Right lobe of liver (tissue), 4 donors: ENCODE data around the gene C6orf52.

Experiments used
- POLR2A ChIP-seq: fragments of 450-650 bp; IDR thresholded peaks from one replicate; pipeline ENCODE4 v1.6.1; 2017; ENCODE audit warnings: antibody characterized with exemption, mild to moderate bottlenecking
- TF ChIP-seq, protein P1 (sequence below), 4 donors: fragments of 200-600 bp in 3 of 4; fragments of 450-650 bp in 1 of 4; IDR thresholded peaks; one replicate each; pipeline versions ENCODE4 v1.5.1 to v1.8.0; 2016 to 2022; ENCODE audit warnings: antibody characterized with exemption in 4 of 4, mild to moderate bottlenecking in 2 of 4
- donor health status: DM: no; HTN: no; CAD: no.
- donor health status: DM: no; HTN: no; CAD: no.
- donor health status: DM: no; HTN: yes; CAD: no.

DNA sequence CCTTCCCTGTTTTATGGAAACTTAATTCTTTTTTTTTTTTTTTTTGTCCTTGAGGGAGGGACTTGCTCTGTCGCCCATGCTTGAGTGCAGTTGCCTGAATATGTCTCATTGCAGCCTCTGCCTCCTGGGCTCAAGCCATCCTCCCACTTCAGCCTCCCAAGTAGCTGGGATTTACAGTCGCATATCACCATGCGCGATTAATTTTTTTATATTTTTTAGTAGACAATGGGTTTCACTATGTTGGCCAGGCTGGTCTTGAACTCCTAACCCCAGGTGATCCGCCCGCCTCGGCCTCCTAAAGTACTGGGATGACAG is 29.1 kb upstream of the C6orf52 start:
- TF ChIP-seq POLR2A = no peak
- TF ChIP-seq, protein P1, sequence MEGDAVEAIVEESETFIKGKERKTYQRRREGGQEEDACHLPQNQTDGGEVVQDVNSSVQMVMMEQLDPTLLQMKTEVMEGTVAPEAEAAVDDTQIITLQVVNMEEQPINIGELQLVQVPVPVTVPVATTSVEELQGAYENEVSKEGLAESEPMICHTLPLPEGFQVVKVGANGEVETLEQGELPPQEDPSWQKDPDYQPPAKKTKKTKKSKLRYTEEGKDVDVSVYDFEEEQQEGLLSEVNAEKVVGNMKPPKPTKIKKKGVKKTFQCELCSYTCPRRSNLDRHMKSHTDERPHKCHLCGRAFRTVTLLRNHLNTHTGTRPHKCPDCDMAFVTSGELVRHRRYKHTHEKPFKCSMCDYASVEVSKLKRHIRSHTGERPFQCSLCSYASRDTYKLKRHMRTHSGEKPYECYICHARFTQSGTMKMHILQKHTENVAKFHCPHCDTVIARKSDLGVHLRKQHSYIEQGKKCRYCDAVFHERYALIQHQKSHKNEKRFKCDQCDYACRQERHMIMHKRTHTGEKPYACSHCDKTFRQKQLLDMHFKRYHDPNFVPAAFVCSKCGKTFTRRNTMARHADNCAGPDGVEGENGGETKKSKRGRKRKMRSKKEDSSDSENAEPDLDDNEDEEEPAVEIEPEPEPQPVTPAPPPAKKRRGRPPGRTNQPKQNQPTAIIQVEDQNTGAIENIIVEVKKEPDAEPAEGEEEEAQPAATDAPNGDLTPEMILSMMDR (IDR thresholded peaks at IDR 0.05) = no peak
